ENCODE measurements around the gene NOP10.

Gene NOP10

DNA sequence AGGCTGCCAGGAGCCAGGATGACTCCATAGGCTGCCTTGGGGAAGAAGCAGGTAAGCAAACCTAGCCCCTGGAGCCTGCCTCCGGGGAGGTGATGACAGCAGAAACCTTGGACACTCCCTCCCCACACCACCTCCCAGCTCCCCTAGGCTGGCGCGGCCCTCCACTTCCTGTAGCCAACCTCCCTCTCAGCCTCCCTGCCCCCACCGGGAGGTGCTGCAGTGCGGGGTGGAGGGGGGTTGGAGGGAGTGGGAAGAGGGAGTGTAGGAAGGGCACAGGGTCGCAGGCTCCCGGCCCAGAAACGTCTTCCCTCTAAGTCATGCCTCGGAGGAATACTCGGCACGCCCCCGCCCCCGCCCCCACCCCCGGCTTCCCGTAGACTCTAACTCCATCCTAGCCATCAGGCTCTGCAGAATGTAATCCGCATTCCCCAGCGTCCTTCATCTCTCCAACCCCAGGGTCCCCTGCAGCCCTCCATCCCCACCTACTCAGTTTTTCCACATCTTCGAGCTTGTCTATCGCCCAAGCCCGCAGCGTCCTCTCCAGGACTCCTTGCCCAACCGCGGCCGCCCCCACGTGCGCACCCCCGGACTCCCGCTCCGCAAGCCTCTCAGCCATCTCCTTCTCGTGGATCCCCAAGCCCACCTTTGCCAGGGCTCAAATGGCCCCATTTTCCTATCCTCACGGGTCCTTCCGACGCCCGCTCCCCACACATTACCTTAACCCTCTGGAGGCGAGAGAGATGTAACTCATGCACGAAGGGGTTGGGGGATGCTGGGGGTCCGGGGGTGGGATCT is 23.5 kb upstream of the NOP10 start:
- H3K27ac ChIP-seq (ENCODE audit: low read length), result peak overlapping the region; percentile 40
- H3K9ac ChIP-seq (ENCODE audit: low read depth, low read length), result peak overlapping the region; percentile 87; the same call in 1 of the 2 replicates
- H3K36me3 ChIP-seq (ENCODE audit: insufficient read depth, low read depth, low read length), result peaks cover 25% of the 10 kb centered on the region

DNA sequence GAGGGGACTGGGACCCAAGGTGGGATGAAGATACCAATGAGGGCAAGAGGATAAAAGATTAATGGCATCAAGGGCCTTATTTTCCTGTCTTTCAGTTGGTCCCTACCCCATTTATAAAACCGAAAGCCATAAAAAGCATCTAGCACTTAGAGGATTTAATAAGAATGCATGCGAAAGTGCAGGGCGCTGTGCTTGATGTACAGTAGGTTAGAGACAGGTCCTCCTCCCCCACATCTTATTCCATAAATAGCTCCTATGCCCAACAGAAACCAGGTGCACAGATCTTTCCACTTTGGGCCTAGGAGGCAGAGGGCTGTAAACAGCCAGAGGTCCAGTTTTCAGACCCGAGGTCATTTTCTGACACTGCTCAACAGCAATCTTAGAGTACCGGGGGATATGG is 22.9 kb upstream of the NOP10 start:
- Histone ChIP-seq H3K4me1 (ENCODE audit: insufficient read depth, low read length) (peaks cover 15% of the 10 kb centered on the region), H3K36me3 (ENCODE audit: insufficient read depth, low read depth, low read length) (peaks cover 31% of the 10 kb centered on the region), H3K9ac (ENCODE audit: low read depth, low read length) (peak overlapping the region; percentile 11; the same call in 1 of the 2 replicates), H3K27ac (ENCODE audit: low read length) (no peak overlapping the region), H3K4me3 (ENCODE audit: low read length) (peak overlapping the region; percentile 74), H3K9me3 (ENCODE audit: insufficient read depth, low read depth, low read length) (no peaks in the 10 kb centered on the region), H3K27me3 (ENCODE audit: insufficient read depth, low read length) (no peaks in the 10 kb centered on the region)

More for the DNA sequence above, 23.5 kb upstream of the NOP10 start:
- Histone ChIP-seq H3K4me1 (ENCODE audit: insufficient read depth, low read length) (peaks cover 15% of the 10 kb centered on the region), H3K9me3 (ENCODE audit: insufficient read depth, low read depth, low read length) (no peaks in the 10 kb centered on the region), H3K4me3 (ENCODE audit: low read length) (peak overlapping the region; percentile 74), H3K27me3 (ENCODE audit: insufficient read depth, low read length) (no peaks in the 10 kb centered on the region)

GRCh38 chr15:34365091-34365825 is 22.3 kb upstream of the NOP10 start:
- H3K9ac ChIP-seq (ENCODE audit: low read depth, low read length), result peak overlapping the region; percentile 11; the same call in 1 of the 2 replicates
- H3K36me3 ChIP-seq (ENCODE audit: insufficient read depth, low read depth, low read length), result peaks cover 37% of the 10 kb centered on the region
- no peak overlapping the region for H3K27ac ChIP-seq (ENCODE audit: low read length)
- peaks cover 13% of the 10 kb centered on the region for H3K4me1 ChIP-seq (ENCODE audit: insufficient read depth, low read length)
- H3K9me3 ChIP-seq (ENCODE audit: insufficient read depth, low read depth, low read length), result no peaks in the 10 kb centered on the region
- H3K27me3 ChIP-seq (ENCODE audit: insufficient read depth, low read length), result no peaks in the 10 kb centered on the region
- H3K4me3 ChIP-seq (ENCODE audit: low read length), result peak overlapping the region; percentile 74

DNA sequence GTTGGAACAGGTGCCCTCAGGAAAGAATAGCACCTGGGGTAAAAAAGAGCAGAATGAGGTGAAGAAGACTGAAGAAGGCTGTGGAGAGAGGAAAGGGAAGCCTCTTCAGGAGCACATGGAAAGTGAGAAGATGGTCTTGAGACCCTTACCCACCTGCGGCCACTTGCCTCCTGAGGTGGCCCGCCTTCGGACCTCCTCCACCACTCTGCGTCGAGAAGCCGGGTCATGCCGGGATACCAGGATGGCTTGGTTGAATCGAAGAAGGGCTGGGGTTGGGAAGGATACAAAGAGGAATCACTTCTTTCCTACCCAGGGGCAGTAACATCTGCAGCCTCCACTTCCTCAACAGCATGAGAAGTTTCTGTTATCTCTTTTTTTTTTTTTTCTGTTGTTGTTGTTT is 21.1 kb upstream of the NOP10 start:
- Histone ChIP-seq H3K9ac (ENCODE audit: low read depth, low read length) (no peak overlapping the region), H3K27me3 (ENCODE audit: insufficient read depth, low read length) (no peaks in the 10 kb centered on the region), H3K4me1 (ENCODE audit: insufficient read depth, low read length) (peaks cover 12% of the 10 kb centered on the region), H3K36me3 (ENCODE audit: insufficient read depth, low read depth, low read length) (peaks cover 49% of the 10 kb centered on the region), H3K9me3 (ENCODE audit: insufficient read depth, low read depth, low read length) (no peaks in the 10 kb centered on the region), H3K4me3 (ENCODE audit: low read length) (no peak overlapping the region), H3K27ac (ENCODE audit: low read length) (no peak overlapping the region)

DNA sequence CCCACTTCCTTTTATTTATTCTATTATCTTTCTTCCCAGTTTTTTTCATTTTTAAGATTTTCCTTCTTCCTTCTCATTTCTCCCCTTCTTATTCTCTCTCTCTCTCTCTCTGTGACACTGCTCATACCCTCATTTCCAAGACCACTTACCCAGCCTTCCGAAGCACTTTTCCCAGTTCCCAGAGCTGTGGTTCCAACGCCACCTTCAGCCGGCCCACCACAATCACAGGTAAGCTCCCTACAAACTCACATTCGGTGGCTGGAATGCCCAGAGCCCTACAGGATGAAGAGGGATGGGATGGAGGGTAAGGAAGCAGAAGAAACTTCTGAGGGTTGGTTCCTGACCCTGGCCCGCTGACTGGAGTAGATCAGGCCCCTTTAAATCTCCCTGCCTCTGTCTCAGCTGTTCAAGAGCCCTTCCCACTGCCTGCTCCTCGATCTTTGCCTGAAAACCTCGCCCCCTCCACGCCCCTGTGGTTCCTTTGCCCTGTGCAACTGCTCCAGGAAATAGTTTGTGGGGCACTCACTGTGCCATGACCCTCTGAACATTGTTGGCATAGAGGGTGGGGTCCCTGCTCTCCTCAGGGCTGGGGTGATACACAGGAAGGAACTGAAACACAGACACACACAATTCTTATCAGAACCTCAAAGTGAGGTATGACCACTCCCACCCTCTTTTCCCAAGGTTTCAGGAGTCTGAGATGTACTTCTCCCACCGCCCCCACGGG is 19.3 kb upstream of the NOP10 start:
- Histone ChIP-seq H3K4me3 (ENCODE audit: low read length) (no peak overlapping the region), H3K4me1 (ENCODE audit: insufficient read depth, low read length) (peaks cover 6% of the 10 kb centered on the region), H3K27me3 (ENCODE audit: insufficient read depth, low read length) (no peaks in the 10 kb centered on the region), H3K9me3 (ENCODE audit: insufficient read depth, low read depth, low read length) (no peaks in the 10 kb centered on the region), H3K36me3 (ENCODE audit: insufficient read depth, low read depth, low read length) (peaks cover 66% of the 10 kb centered on the region), H3K27ac (ENCODE audit: low read length) (no peak overlapping the region), H3K9ac (ENCODE audit: low read depth, low read length) (no peak overlapping the region)

DNA sequence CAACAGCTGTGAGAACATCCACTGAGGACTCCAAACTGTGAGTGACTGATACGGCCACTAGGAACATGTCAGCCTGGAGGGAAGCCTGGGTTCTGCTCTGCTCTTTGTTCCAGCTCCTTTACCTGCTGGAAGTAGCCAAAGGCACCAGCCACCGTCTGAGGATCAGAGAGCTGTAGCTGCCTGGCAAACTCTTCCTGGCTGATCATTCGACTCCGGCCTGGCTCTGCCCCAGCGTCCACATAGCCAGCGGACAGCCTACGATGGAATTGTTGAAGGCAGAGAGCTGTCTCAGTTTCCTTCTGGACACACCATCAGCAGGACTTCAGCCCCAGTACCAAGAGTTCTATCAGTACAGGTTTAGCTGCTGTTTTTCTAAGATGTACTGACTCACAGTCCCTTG is 18.3 kb upstream of the NOP10 start:
- no peaks in the 10 kb centered on the region for H3K9me3 ChIP-seq (ENCODE audit: insufficient read depth, low read depth, low read length)
- H3K4me1 ChIP-seq (ENCODE audit: insufficient read depth, low read length), result peaks cover 6% of the 10 kb centered on the region
- H3K36me3 ChIP-seq (ENCODE audit: insufficient read depth, low read depth, low read length), result peaks cover 76% of the 10 kb centered on the region

GRCh38 chr15:34360298-34360697 is 17.4 kb upstream of the NOP10 start:
- Histone ChIP-seq H3K36me3 (ENCODE audit: insufficient read depth, low read depth, low read length) (peaks cover 85% of the 10 kb centered on the region), H3K9ac (ENCODE audit: low read depth, low read length) (no peak overlapping the region), H3K27me3 (ENCODE audit: insufficient read depth, low read length) (no peaks in the 10 kb centered on the region), H3K9me3 (ENCODE audit: insufficient read depth, low read depth, low read length) (no peaks in the 10 kb centered on the region), H3K4me1 (ENCODE audit: insufficient read depth, low read length) (no peaks in the 10 kb centered on the region; the same call in none of the 2 replicates), H3K27ac (ENCODE audit: low read length) (no peak overlapping the region), H3K4me3 (ENCODE audit: low read length) (no peak overlapping the region)

More for the DNA sequence above, 18.3 kb upstream of the NOP10 start:
- Histone ChIP-seq H3K4me3 (ENCODE audit: low read length) (no peak overlapping the region), H3K27ac (ENCODE audit: low read length) (no peak overlapping the region), H3K9ac (ENCODE audit: low read depth, low read length) (no peak overlapping the region), H3K27me3 (ENCODE audit: insufficient read depth, low read length) (no peaks in the 10 kb centered on the region)

DNA sequence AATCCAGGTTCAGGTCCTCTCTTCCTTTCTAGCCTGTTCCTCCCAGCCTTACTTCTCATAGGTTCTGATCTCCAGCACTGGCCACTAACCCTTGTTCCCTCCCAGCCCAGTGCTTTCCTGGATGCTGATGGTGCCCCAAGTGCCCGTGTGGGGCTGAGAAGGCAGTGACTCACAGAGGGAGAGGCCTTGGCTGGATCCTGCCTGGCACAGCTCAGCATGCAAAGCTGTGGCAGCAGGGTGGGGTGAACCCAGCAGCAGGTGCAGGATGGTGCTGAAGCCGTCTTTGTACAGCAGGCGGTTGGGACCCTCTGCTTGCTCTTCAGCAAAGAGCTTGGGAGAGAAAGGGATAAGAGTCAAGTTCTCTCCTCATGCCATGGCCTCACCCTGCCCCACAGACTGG is 16.5 kb upstream of the NOP10 start:
- no peaks in the 10 kb centered on the region; the same call in 1 of the 2 replicates for H3K4me1 ChIP-seq (ENCODE audit: insufficient read depth, low read length)
- H3K9me3 ChIP-seq (ENCODE audit: insufficient read depth, low read depth, low read length), result no peaks in the 10 kb centered on the region
- H3K27ac ChIP-seq (ENCODE audit: low read length), result no peak overlapping the region
- no peaks in the 10 kb centered on the region for H3K27me3 ChIP-seq (ENCODE audit: insufficient read depth, low read length)
- H3K4me3 ChIP-seq (ENCODE audit: low read length), result no peak overlapping the region
- peaks cover 94% of the 10 kb centered on the region for H3K36me3 ChIP-seq (ENCODE audit: insufficient read depth, low read depth, low read length)
- no peak overlapping the region for H3K9ac ChIP-seq (ENCODE audit: low read depth, low read length)

DNA sequence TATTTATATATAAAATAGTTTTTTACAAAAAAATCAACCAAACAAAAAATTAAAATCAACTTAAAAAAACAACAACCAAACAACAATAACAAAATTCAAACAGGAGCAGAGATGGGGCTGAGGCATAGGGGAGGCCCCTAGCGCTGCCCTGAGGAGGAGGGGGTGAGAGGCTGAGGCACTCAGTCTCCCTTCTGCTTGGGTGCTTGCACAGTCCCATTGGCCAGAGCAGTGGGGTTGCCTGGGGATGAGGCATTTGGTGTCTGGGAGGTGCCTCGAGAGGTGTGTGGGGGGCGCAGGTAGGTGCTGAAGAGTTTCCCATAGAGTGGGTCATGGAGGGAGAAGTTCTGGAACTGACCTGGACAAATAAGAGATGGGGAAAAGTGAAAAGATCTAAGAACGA is 16.0 kb upstream of the NOP10 start:
- Histone ChIP-seq H3K4me3 (ENCODE audit: low read length) (no peak overlapping the region), H3K27ac (ENCODE audit: low read length) (no peak overlapping the region), H3K9me3 (ENCODE audit: insufficient read depth, low read depth, low read length) (no peaks in the 10 kb centered on the region), H3K36me3 (ENCODE audit: insufficient read depth, low read depth, low read length) (peaks cover 96% of the 10 kb centered on the region), H3K4me1 (ENCODE audit: insufficient read depth, low read length) (no peaks in the 10 kb centered on the region; the same call in 1 of the 2 replicates), H3K9ac (ENCODE audit: low read depth, low read length) (no peak overlapping the region), H3K27me3 (ENCODE audit: insufficient read depth, low read length) (no peaks in the 10 kb centered on the region)

DNA sequence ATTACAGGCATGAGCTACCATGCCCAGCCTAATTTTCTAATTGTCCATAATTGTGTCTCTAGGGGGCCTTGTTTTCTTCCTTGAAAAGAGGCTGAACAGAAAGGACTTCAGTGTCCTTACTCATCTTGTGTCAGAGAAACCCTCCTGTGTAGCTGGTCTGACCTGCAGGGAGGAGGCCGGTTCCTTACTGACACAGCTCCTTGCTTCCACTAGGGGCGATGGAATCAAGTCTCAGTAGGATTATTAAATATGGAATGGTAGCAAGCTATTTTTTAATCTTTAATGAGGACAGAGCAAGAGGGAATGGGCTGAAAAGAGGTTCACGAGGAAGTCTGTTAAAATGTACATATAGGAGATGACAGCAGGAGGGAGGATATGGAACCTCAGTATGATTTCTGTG is 15.4 kb upstream of the NOP10 start:
- no peak overlapping the region for H3K4me3 ChIP-seq (ENCODE audit: low read length)
- H3K4me1 ChIP-seq (ENCODE audit: insufficient read depth, low read length), result no peaks in the 10 kb centered on the region; the same call in 1 of the 2 replicates
- H3K36me3 ChIP-seq (ENCODE audit: insufficient read depth, low read depth, low read length), result peaks cover 93% of the 10 kb centered on the region
- no peak overlapping the region for H3K27ac ChIP-seq (ENCODE audit: low read length)
- no peaks in the 10 kb centered on the region for H3K9me3 ChIP-seq (ENCODE audit: insufficient read depth, low read depth, low read length)
- H3K9ac ChIP-seq (ENCODE audit: low read depth, low read length), result no peak overlapping the region
- no peaks in the 10 kb centered on the region for H3K27me3 ChIP-seq (ENCODE audit: insufficient read depth, low read length)

- Histone ChIP-seq H3K4me3 (ENCODE audit: low read length) (no peak overlapping the region), H3K9me3 (ENCODE audit: insufficient read depth, low read depth, low read length) (no peaks in the 10 kb centered on the region), H3K27ac (ENCODE audit: low read length) (no peak overlapping the region), H3K9ac (ENCODE audit: low read depth, low read length) (no peak overlapping the region), H3K4me1 (ENCODE audit: insufficient read depth, low read length) (no peaks in the 10 kb centered on the region; the same call in 1 of the 2 replicates), H3K27me3 (ENCODE audit: insufficient read depth, low read length) (no peaks in the 10 kb centered on the region), H3K36me3 (ENCODE audit: insufficient read depth, low read depth, low read length) (peaks cover 86% of the 10 kb centered on the region)
Measured at GRCh38 chr15:34357653-34358052, 14.7 kb upstream of the NOP10 start.
